Kidney tubule cell (primary cell): Measurements from ENCODE around the gene LIPC.

Experiments
- DNase-seq: peaks from one replicate; pipeline ENCODE4 v3.0.0-alpha.2; 2018; ENCODE audit warnings: low spot score

Gene LIPC

GRCh38 chr15:58475573-58476524 is 44.1 kb downstream of the LIPC start:
- peak; percentile 93 for DNase-seq

GRCh38 chr15:58476525-58477162 is 44.9 kb downstream of the LIPC start:
- DNase-seq, result no peak

GRCh38 chr15:58477170-58477569 is 45.4 kb downstream of the LIPC start:
- no peak for DNase-seq

- DNase-seq, result peak; percentile 43
Observed at GRCh38 chr15:58478035-58478434, 46.2 kb downstream of the LIPC start.

GRCh38 chr15:58478579-58478978 is 46.8 kb downstream of the LIPC start:
- DNase-seq, result no peak

- DNase-seq, result peak; percentile 96
Observed at GRCh38 chr15:58479941-58480340, 48.1 kb downstream of the LIPC start.

GRCh38 chr15:58483376-58483775 is 51.6 kb downstream of the LIPC start:
- DNase-seq, result peak; percentile 24

GRCh38 chr15:58484791-58485600 is 53.2 kb downstream of the LIPC start:
- DNase-seq, result no peak

- DNase-seq, result no peak
Observed at GRCh38 chr15:58486062-58486461, 54.3 kb downstream of the LIPC start.

- DNase-seq, result no peak
Observed at GRCh38 chr15:58486564-58486963, 54.8 kb downstream of the LIPC start.

GRCh38 chr15:58487041-58487723 is 55.4 kb downstream of the LIPC start:
- no peak for DNase-seq

- DNase-seq, result no peak
Observed at GRCh38 chr15:58487724-58488120, 55.9 kb downstream of the LIPC start.

GRCh38 chr15:58489289-58490085 is 57.7 kb downstream of the LIPC start:
- no peak for DNase-seq

- peak; percentile 72 for DNase-seq
Observed at GRCh38 chr15:58490086-58490887, 58.5 kb downstream of the LIPC start.

- DNase-seq, result peak; percentile 65
Observed at GRCh38 chr15:58490888-58491473, 59.2 kb downstream of the LIPC start.

- no peak for DNase-seq
Observed at GRCh38 chr15:58491499-58492202, 59.9 kb downstream of the LIPC start.

- peak; percentile 58 for DNase-seq
Observed at GRCh38 chr15:58492661-58493397, 61.0 kb downstream of the LIPC start.

- DNase-seq, result no peak
Observed at GRCh38 chr15:58494567-58494966, 62.8 kb downstream of the LIPC start.
